ENCODE results near the gene DGKB.

The DGKB gene

DNA sequence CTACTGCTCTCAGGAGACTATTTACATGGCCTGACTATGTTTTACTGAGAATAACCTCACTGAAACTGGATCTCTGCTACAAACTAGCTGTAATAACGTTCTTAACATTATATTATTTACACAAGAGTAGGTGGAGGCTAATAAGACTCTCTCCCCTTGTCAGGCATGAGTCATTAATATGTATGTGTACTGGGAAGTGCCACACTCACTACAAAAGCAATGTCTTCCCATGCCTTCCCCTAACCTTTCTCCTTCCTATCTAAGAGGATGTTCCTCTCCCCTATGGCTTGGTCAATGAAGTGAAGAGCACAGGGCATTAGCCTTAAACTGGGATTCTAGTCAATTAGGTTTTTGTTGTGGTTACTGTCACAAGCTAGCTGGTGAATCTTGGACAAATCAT, 147.9 kb downstream of the DGKB start:
- H3K27me3 ChIP-seq: no peaks in the 10 kb centered on the region
- TF ChIP-seq, protein P1, sequence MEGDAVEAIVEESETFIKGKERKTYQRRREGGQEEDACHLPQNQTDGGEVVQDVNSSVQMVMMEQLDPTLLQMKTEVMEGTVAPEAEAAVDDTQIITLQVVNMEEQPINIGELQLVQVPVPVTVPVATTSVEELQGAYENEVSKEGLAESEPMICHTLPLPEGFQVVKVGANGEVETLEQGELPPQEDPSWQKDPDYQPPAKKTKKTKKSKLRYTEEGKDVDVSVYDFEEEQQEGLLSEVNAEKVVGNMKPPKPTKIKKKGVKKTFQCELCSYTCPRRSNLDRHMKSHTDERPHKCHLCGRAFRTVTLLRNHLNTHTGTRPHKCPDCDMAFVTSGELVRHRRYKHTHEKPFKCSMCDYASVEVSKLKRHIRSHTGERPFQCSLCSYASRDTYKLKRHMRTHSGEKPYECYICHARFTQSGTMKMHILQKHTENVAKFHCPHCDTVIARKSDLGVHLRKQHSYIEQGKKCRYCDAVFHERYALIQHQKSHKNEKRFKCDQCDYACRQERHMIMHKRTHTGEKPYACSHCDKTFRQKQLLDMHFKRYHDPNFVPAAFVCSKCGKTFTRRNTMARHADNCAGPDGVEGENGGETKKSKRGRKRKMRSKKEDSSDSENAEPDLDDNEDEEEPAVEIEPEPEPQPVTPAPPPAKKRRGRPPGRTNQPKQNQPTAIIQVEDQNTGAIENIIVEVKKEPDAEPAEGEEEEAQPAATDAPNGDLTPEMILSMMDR (IDR thresholded peaks at IDR 0.05): no peak
- no peak overlapping the region for H3K27ac ChIP-seq
- no peak overlapping the region for H3K4me3 ChIP-seq (ENCODE audit: low read depth in 1 of 2, low read length in 1 of 2)
- no peaks in the 10 kb centered on the region for H3K9me3 ChIP-seq
- H3K36me3 ChIP-seq: no peaks in the 10 kb centered on the region
- H3K4me1 ChIP-seq (ENCODE audit: control insufficient read depth in 1 of 2, insufficient read depth in 1 of 2, low read depth in 1 of 2, low read length in 1 of 2): no peaks in the 10 kb centered on the region

DNA sequence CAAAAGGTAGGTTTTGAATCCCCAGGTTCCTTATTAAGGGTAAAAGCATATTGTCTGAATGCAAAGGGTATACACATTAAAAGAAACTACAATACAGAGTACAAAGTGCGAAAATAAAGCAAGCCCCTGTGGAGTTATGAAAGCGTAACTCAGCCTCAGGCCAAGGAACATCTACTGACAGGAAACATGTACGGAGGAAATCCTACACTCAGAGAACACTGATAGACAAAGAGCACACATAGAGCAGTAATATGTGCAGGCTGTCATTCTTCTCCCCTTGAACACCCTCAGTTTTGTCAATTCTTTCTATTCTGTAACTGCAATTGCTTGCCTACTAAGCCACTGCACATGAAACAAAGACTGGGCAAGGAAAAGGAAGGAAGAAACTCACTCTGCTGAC, 150.2 kb downstream of the DGKB start:
- Histone ChIP-seq H3K4me1 (ENCODE audit: control insufficient read depth in 1 of 2, insufficient read depth in 1 of 2, low read depth in 1 of 2, low read length in 1 of 2) (no peaks in the 10 kb centered on the region), H3K27me3 (no peaks in the 10 kb centered on the region), H3K36me3 (no peaks in the 10 kb centered on the region), H3K9me3 (no peaks in the 10 kb centered on the region), H3K27ac (no peak overlapping the region), H3K4me3 (ENCODE audit: low read depth in 1 of 2, low read length in 1 of 2) (no peak overlapping the region)
- TF ChIP-seq, protein P1 (IDR thresholded peaks at IDR 0.05): no peak

DNA sequence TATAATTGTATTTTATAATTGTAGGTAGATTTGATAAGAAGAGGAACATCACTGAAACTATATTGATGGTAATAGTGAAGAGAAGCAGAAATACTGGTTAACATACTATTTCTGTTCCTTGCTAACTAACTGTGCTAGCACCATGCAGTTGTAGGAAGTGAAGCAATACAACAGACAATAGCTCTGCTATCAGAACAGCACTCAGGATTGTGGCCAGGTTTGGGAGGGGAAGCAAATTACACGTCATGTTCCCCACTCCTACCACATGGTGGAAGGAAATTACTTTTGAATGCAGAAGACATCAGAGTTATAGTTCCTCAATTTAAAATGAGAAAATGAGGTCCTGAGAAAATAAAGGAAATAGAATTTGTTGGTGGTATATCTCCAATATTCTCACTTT, 151.1 kb downstream of the DGKB start:
- no peaks in the 10 kb centered on the region for H3K27me3 ChIP-seq

DNA sequence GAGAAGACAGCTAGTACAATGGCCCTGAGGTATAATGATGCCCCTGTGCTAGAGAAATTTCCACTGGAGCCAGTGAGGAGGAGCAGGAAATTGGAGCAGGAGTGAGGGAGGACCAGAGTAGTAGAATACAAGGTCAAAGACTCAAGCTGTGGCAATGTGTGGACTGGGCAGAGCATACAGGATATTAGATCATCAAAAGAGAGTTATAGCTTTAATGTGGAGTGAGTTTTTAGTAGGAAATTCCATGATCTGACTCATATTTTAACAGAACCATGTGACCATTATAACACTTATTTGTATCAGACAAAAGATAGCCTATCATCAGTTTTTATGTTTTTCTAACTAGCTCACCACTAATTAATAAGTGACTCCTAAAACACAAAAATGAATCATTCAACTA, 154.1 kb downstream of the DGKB start:
- no peak overlapping the region for H3K27ac ChIP-seq
- H3K36me3 ChIP-seq: no peaks in the 10 kb centered on the region
- H3K4me3 ChIP-seq (ENCODE audit: low read depth in 1 of 2, low read length in 1 of 2): no peak overlapping the region
- no peaks in the 10 kb centered on the region for H3K4me1 ChIP-seq (ENCODE audit: control insufficient read depth in 1 of 2, insufficient read depth in 1 of 2, low read depth in 1 of 2, low read length in 1 of 2)
- peaks cover 3% of the 10 kb centered on the region for H3K9me3 ChIP-seq
- TF ChIP-seq, protein P1 (IDR thresholded peaks at IDR 0.05): no peak
- no peaks in the 10 kb centered on the region for H3K27me3 ChIP-seq

More for the DNA sequence above, 151.1 kb downstream of the DGKB start:
- Histone ChIP-seq H3K36me3 (no peaks in the 10 kb centered on the region), H3K4me3 (ENCODE audit: low read depth in 1 of 2, low read length in 1 of 2) (no peak overlapping the region), H3K4me1 (ENCODE audit: control insufficient read depth in 1 of 2, insufficient read depth in 1 of 2, low read depth in 1 of 2, low read length in 1 of 2) (no peaks in the 10 kb centered on the region), H3K9me3 (no peaks in the 10 kb centered on the region), H3K27ac (no peak overlapping the region)
- TF ChIP-seq, protein P1 (IDR thresholded peaks at IDR 0.05): no peak

DNA sequence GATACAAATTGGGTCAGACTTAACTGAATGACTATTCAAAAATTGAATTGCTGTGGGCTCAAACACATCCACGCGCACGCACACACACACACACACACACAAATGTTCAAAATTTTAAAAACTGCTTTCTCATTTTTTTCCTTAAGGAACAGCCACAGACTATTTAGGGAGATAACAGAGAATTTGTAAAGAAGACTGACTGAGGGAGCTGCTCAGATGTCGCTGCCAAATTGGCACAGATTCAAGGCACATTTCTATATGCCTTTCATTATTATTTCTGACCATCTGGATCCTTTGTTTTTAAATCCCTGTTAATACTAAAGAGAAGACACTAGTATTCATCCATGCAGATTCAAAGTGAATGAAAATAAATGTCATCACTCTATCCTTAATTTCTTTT, 154.8 kb downstream of the DGKB start:
- Histone ChIP-seq H3K27ac (no peak overlapping the region), H3K36me3 (no peaks in the 10 kb centered on the region), H3K9me3 (peaks cover 5% of the 10 kb centered on the region), H3K4me1 (ENCODE audit: control insufficient read depth in 1 of 2, insufficient read depth in 1 of 2, low read depth in 1 of 2, low read length in 1 of 2) (no peaks in the 10 kb centered on the region), H3K27me3 (no peaks in the 10 kb centered on the region), H3K4me3 (ENCODE audit: low read depth in 1 of 2, low read length in 1 of 2) (no peak overlapping the region)
- TF ChIP-seq, protein P1 (IDR thresholded peaks at IDR 0.05): no peak

DNA sequence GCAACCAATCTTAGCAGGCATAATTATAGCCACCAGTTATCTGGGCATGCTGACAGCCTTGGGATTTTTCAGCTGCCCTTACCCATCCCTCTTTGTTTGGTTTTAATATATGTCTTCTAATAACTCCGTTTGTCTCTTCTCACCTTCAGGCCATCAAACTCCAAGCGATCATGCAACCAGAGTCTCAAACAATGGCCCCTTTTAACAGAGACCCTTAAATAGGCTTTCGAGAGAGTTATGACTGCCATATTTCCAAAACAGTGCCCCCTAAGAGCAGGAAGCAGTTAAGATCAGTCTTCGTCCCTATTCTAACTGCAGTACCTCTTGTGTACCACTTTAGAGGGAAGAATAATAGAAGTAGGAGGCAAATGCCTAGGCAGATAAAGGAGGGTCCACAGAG, 157.5 kb downstream of the DGKB start:
- Histone ChIP-seq H3K9me3 (peaks cover 5% of the 10 kb centered on the region), H3K4me1 (ENCODE audit: control insufficient read depth in 1 of 2, insufficient read depth in 1 of 2, low read depth in 1 of 2, low read length in 1 of 2) (no peaks in the 10 kb centered on the region), H3K27ac (no peak overlapping the region), H3K4me3 (ENCODE audit: low read depth in 1 of 2, low read length in 1 of 2) (no peak overlapping the region), H3K27me3 (no peaks in the 10 kb centered on the region), H3K36me3 (no peaks in the 10 kb centered on the region)
- TF ChIP-seq, protein P1 (IDR thresholded peaks at IDR 0.05): no peak
